ENCODE data around the gene NOXO1. TPM values are rescaled to one million over a fixed set of nuclear protein-coding genes. Genes with fewer than 3 reads are reported as not detected.

NOXO1 gene
- total RNA-seq, 1 experiment from 2014 or later = 3.4 TPM

GRCh38 chr16:1999866-2000514, 18.7 kb upstream of the NOXO1 start:
- DNase-seq = no peak
- H2AFZ ChIP-seq (ENCODE audit: low read length) = no peak overlapping the region
- no peaks in the 10 kb centered on the region for H3F3A ChIP-seq (ENCODE audit: low read length, unreplicated experiment)
- no peak overlapping the region for H3K27ac ChIP-seq (ENCODE audit: low read length)
- H3K9ac ChIP-seq (ENCODE audit: low read length) = no peak overlapping the region
- H4K20me1 ChIP-seq (ENCODE audit: low read length) = peaks cover 11% of the 10 kb centered on the region; the same call in 1 of the 2 replicates
- H3K27me3 ChIP-seq (ENCODE audit: low read length) = no peaks in the 10 kb centered on the region
- H3K36me3 ChIP-seq (ENCODE audit: low read depth, low read length) = peaks cover 3% of the 10 kb centered on the region; the same call in 1 of the 2 replicates
- H3K79me2 ChIP-seq (ENCODE audit: low read length) = peaks cover 19% of the 10 kb centered on the region
- no peak overlapping the region for H3K4me3 ChIP-seq (ENCODE audit: low read length)
- intact Hi-C loops (cut with micrococcal nuclease) = no loop called here
- H3K4me1 ChIP-seq (ENCODE audit: insufficient read depth, low read length) = 0 out of 2 replicates have a peak, but pooled peaks cover under 1% of the 10 kb centered on the region
- BruUV-seq (replicated peaks) = no TSS peak
- no peak for TF ChIP-seq EZH2phosphoT487 (IDR thresholded peaks at IDR 0.05; ENCODE audit: borderline replicate concordance, low read length)
- TF ChIP-seq CTCF (conservative IDR thresholded peaks at IDR 0.05; ENCODE audit: low read depth, low read length) = no peak
- no peak for TF ChIP-seq EZH2 (IDR thresholded peaks at IDR 0.05; ENCODE audit: low read length, unreplicated experiment)
- H3K9me2 ChIP-seq (replicated peaks; ENCODE audit: low read length) = no peaks in the 10 kb centered on the region
- ChIA-PET CTCF (no interaction called here), POLR2A (ENCODE audit: unreplicated experiment) (no interaction called here)
- no peaks in the 10 kb centered on the region for H3K9me3 ChIP-seq (ENCODE audit: low read length)
- no peak for ATAC-seq
- H3K4me2 ChIP-seq (ENCODE audit: low read length) = no peak overlapping the region

GRCh38 chr16:1998852-1999801, 17.9 kb upstream of the NOXO1 start:
- Histone ChIP-seq H3K9me3 (ENCODE audit: low read length) (no peaks in the 10 kb centered on the region), H3K9me2 (replicated peaks; ENCODE audit: low read length) (no peaks in the 10 kb centered on the region), H3F3A (ENCODE audit: low read length, unreplicated experiment) (no peaks in the 10 kb centered on the region), H3K36me3 (ENCODE audit: low read depth, low read length) (peaks cover 3% of the 10 kb centered on the region; the same call in 1 of the 2 replicates), H3K27ac (ENCODE audit: low read length) (no peak overlapping the region), H3K4me3 (ENCODE audit: low read length) (no peak overlapping the region), H3K4me2 (ENCODE audit: low read length) (no peak overlapping the region), H2AFZ (ENCODE audit: low read length) (no peak overlapping the region), H3K9ac (ENCODE audit: low read length) (no peak overlapping the region), H3K27me3 (ENCODE audit: low read length) (no peaks in the 10 kb centered on the region), H4K20me1 (ENCODE audit: low read length) (peaks cover 8% of the 10 kb centered on the region; the same call in 1 of the 2 replicates), H3K4me1 (ENCODE audit: insufficient read depth, low read length) (no peaks in the 10 kb centered on the region; the same call in 1 of the 2 replicates), H3K79me2 (ENCODE audit: low read length) (peaks cover 11% of the 10 kb centered on the region)
- no TSS peak for BruUV-seq (replicated peaks)
- ChIA-PET CTCF (no interaction called here), POLR2A (ENCODE audit: unreplicated experiment) (no interaction called here)
- ATAC-seq = no peak
- intact Hi-C loops (cut with micrococcal nuclease) = no loop called here
- TF ChIP-seq EZH2 (IDR thresholded peaks at IDR 0.05; ENCODE audit: low read length, unreplicated experiment) (no peak), EZH2phosphoT487 (IDR thresholded peaks at IDR 0.05; ENCODE audit: borderline replicate concordance, low read length) (no peak), CTCF (conservative IDR thresholded peaks at IDR 0.05; ENCODE audit: low read depth, low read length) (no peak)
- no peak for DNase-seq

Measured in PC-3 (cell line).